Measurements from ENCODE around the gene ACOX1.

ACOX1 gene

GRCh38 chr17:75983501-75984181 lies 4.7 kb upstream of the ACOX1 start:
- POLR2A ChIA-PET (ENCODE audit: low non-redundant PET), result no interaction called here
- DNase-seq (ENCODE audit: low spot score), result no peak
- no peak for TF ChIP-seq CTCF (conservative IDR thresholded peaks at IDR 0.05; ENCODE audit: low read depth)
- peak overlapping the region; percentile 39 for H3K27ac ChIP-seq
- CTCF ChIA-PET, result interaction anchor here (0.6 kb wide), 1 partner anchor 78 kb away, joined by 3 read pairs; no protein-coding TSS in a partner anchor

GRCh38 chr17:75981019-75981615 lies 2.2 kb upstream of the ACOX1 start:
- DNase-seq (ENCODE audit: low spot score), result no peak
- no peak for TF ChIP-seq CTCF (conservative IDR thresholded peaks at IDR 0.05; ENCODE audit: low read depth)
- H3K27ac ChIP-seq, result peak overlapping the region; percentile 26; the same call in 1 of the 2 replicates
- CTCF ChIA-PET, result interaction anchor here (0.7 to 1.5 kb wide), 2 partner anchors 21 to 54 kb away, joined by 3 read pairs; no protein-coding TSS in a partner anchor
- POLR2A ChIA-PET (ENCODE audit: low non-redundant PET), result interaction anchor here (0.6 kb wide), 2 partner anchors 11 to 79 kb away, joined by 3 to 12 read pairs; no protein-coding TSS in a partner anchor

- POLR2A ChIA-PET (ENCODE audit: low non-redundant PET), result interaction anchor here (0.6 kb wide), 1 partner anchor 79 kb away, joined by 3 read pairs; no protein-coding TSS in a partner anchor
- peak overlapping the region; percentile 98 for H3K27ac ChIP-seq
- CTCF ChIA-PET, result interaction anchor here (0.6 to 1.5 kb wide), 4 partner anchors 22 to 464 kb away, joined by 3 to 4 read pairs (median 4); partner anchors contain the start of gene TSEN54
- no peak for TF ChIP-seq CTCF (conservative IDR thresholded peaks at IDR 0.05; ENCODE audit: low read depth)
- no peak for DNase-seq (ENCODE audit: low spot score)
Observed at GRCh38 chr17:75980188-75981018, 1.4 kb upstream of the ACOX1 start.

- H3K27ac ChIP-seq, result peak overlapping the region; percentile 98
- TF ChIP-seq CTCF (conservative IDR thresholded peaks at IDR 0.05; ENCODE audit: low read depth), result no peak
- no peak for DNase-seq (ENCODE audit: low spot score)
- ChIA-PET POLR2A (ENCODE audit: low non-redundant PET) (no interaction called here), CTCF (interaction anchor here (0.6 to 1.5 kb wide), 3 partner anchors 52 to 464 kb away, joined by 3 to 4 read pairs (median 4); partner anchors contain the start of gene TSEN54)
Observed at GRCh38 chr17:75979705-75980187, 780 bp upstream of the ACOX1 start.

GRCh38 chr17:75976175-75976848 lies 2.7 kb downstream of the ACOX1 start:
- no peak overlapping the region for H3K27ac ChIP-seq
- ChIA-PET CTCF (interaction anchor here (0.6 kb wide), 2 partner anchors 10 to 71 kb away, joined by 3 to 4 read pairs; no protein-coding TSS in a partner anchor), POLR2A (ENCODE audit: low non-redundant PET) (no interaction called here)
- DNase-seq (ENCODE audit: low spot score), result no peak
- no peak for TF ChIP-seq CTCF (conservative IDR thresholded peaks at IDR 0.05; ENCODE audit: low read depth)

All from RWPE1 (cell line).